K562 (cell line): ENCODE results near the gene RHBDL3. TPM values are rescaled to one million over a fixed set of nuclear protein-coding genes. Genes with fewer than 3 reads are reported as not detected.

Source experiments
- BDP1 ChIP-seq: IDR thresholded peaks from 3 replicates; pipeline ENCODE4 v1.6.1; 2011; ENCODE audit not compliant: insufficient read length, insufficient read depth
- CBFA2T2 ChIP-seq: fragments of 450-650 bp; conservative IDR thresholded peaks from 2 replicates; pipeline ENCODE4 v1.6.1; 2017; ENCODE audit warnings: mild to moderate bottlenecking
- DPF2 ChIP-seq: fragments of 450-650 bp; IDR thresholded peaks from 2 replicates; pipeline ENCODE4 v1.6.1; 2016
- EP300 ChIP-seq: IDR thresholded peaks from 2 replicates; pipeline ENCODE4 v1.6.1; 2012; ENCODE audit warnings: low read length, improper control_type of control experiment
- GABPB2 ChIP-seq: fragments of 250-450 bp; sonication (Bioruptor Pico); conservative IDR thresholded peaks from 2 replicates; pipeline ENCODE4 v1.5.1; 2021; ENCODE audit warnings: mild to moderate bottlenecking
- HLTF ChIP-seq: fragments of 450-650 bp; IDR thresholded peaks from 2 replicates; pipeline ENCODE4 v1.6.1; 2016
- JUND ChIP-seq, 2 experiments: IDR thresholded peaks; 2 replicates in 1 of 2; 3 replicates in 1 of 2; pipeline ENCODE4 v1.6.1; 2011; ENCODE audit warnings: borderline replicate concordance in 2 of 2, low read depth in 2 of 2, low read length in 2 of 2, improper control_type of control experiment in 1 of 2, missing biosample characterization in 1 of 2, missing genetic modification characterization in 1 of 2, missing genetic modification reagents in 1 of 2
- MTA3 ChIP-seq: fragments of 450-650 bp; formaldehyde crosslinking; IDR thresholded peaks from 2 replicates; pipeline ENCODE4 v1.6.1; 2017; ENCODE audit warnings: mild to moderate bottlenecking, borderline replicate concordance
- NFIC ChIP-seq: fragments of 450-650 bp; IDR thresholded peaks from 2 replicates; pipeline ENCODE4 v1.6.1; 2017; ENCODE audit warnings: mild to moderate bottlenecking, inconsistent platforms
- SMARCC2 ChIP-seq: fragments of 450-650 bp; IDR thresholded peaks from 2 replicates; pipeline ENCODE4 v1.6.1; 2017; ENCODE audit warnings: antibody characterized with exemption, moderate library complexity, mild to moderate bottlenecking, low read depth
- SRF ChIP-seq, 2 experiments: fragments of 250-450, 450-650 bp in 1 of 2; sonication (Bioruptor Pico) in 1 of 2; sonication (generic) in 1 of 2; formaldehyde crosslinking; IDR thresholded peaks; 2 replicates each; pipeline versions ENCODE4 v1.5.0 to v1.5.1; 2020 to 2022; ENCODE audit warnings: mild to moderate bottlenecking in 1 of 2, missing genetic modification reagents in 1 of 2
- TCF3 ChIP-seq: sonication (generic); formaldehyde crosslinking; IDR thresholded peaks from 2 replicates; pipeline ENCODE4 v1.4.0; 2020; ENCODE audit warnings: mild to moderate bottlenecking, missing genetic modification reagents
- ZNF316 ChIP-seq: fragments of 450-650 bp; IDR thresholded peaks from 2 replicates; pipeline ENCODE4 v1.6.1; 2016
- polyA plus RNA-seq, 8 experiments: library from polyadenylated mRNA; depleted of rRNA in 4 of 8; stranded (reverse) in 5 of 8; unstranded in 3 of 8; fragments of >200 nt; fragmentation: Nextera tagmentation in 2 of 8; fragmentation: Illumina TruSeq in 1 of 8; extraction: Ambion mirVana in 2 of 8; extraction: Trizol in 1 of 8; gene quantifications; 2 replicates each; pipeline versions ENCODE4 v1.2.1 to v1.2.3, GENCODE V29; 2011 to 2014; ENCODE audit warnings: inconsistent platforms in 1 of 8, missing spikeins in 1 of 8
- total RNA-seq, 7 experiments: library from RNA; depleted of rRNA in 6 of 7; stranded (reverse); fragments of >200 nt in 6 of 7; fragmentation: Illumina TruSeq in 2 of 7; extraction: Trizol in 2 of 7; gene quantifications; 2 replicates each; pipeline versions ENCODE4 v1.2.1 to v1.2.3, GENCODE V29; 2011 to 2021; ENCODE audit warnings: low replicate concordance in 1 of 7
- TF ChIP-seq, protein P1 (sequence below): sonication (generic); formaldehyde crosslinking; IDR thresholded peaks from 2 replicates; pipeline ENCODE4 v1.8.1; 2022; ENCODE audit warnings: missing genetic modification reagents
- TF ChIP-seq, protein P2 (sequence below): fragments of 450-650 bp; IDR thresholded peaks from 2 replicates; pipeline ENCODE4 v1.7.1; 2018; ENCODE audit warnings: mild to moderate bottlenecking, low read depth; ENCODE audit not compliant: partially characterized antibody
- TF ChIP-seq, protein P3 (sequence below): sonication (generic); formaldehyde crosslinking; IDR thresholded peaks from 2 replicates; pipeline ENCODE4 v1.8.0; 2023; ENCODE audit warnings: mild to moderate bottlenecking, missing genetic modification reagents
- TF ChIP-seq, protein P4 (sequence below): fragments of 200-400 bp; formaldehyde crosslinking; IDR thresholded peaks from 2 replicates; pipeline ENCODE4 v1.6.1; 2017; ENCODE audit warnings: mild to moderate bottlenecking, low read depth, low read length, moderate library complexity

RHBDL3 gene
- total and polyA plus RNA-seq, 9 of the 15 experiments (the other 6 are each of a cell fraction or from before 2014, with no cell fraction given), result 0.06 to 0.31 (median 0.09) TPM; not detected in 4

DNA sequence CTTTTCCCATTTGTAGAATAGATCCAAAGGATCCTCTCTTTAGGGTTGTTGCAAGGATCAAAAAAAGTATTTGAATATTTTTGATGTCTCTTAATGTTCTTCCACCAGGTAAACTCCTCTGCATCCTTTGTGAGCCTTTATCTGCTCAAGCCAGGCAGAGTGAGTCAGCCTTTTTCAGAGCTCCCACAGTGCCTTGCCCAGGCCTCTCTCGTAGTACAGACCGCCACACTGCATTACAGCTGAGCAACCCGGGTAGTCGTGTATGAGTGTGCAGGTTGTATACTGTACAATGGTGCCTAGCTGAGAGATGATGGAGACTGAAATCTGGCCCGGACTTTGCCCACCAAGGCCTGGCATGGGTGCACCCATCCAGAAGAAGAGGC lies 20.9 kb downstream of the RHBDL3 start (continued):
- TF ChIP-seq, protein P1, sequence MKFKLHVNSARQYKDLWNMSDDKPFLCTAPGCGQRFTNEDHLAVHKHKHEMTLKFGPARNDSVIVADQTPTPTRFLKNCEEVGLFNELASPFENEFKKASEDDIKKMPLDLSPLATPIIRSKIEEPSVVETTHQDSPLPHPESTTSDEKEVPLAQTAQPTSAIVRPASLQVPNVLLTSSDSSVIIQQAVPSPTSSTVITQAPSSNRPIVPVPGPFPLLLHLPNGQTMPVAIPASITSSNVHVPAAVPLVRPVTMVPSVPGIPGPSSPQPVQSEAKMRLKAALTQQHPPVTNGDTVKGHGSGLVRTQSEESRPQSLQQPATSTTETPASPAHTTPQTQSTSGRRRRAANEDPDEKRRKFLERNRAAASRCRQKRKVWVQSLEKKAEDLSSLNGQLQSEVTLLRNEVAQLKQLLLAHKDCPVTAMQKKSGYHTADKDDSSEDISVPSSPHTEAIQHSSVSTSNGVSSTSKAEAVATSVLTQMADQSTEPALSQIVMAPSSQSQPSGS (CRISPR knock-in tag), result no peak
- TF ChIP-seq EP300 (peak; percentile 83), SMARCC2 (peak; percentile 84), NFIC (peak; percentile 66), GABPB2 (no peak), ZNF316 (peak; percentile 96), SRF (CRISPR knock-in tag; IDR thresholded peaks at IDR 0.05) (no peak), CBFA2T2 (peak; percentile 75), DPF2 (peak; percentile 96), JUND (IDR thresholded peaks at IDR 0.05; ENCODE audit: borderline replicate concordance, low read depth, low read length) (peak; percentile 90), JUND (tag; IDR thresholded peaks at IDR 0.05; ENCODE audit: borderline replicate concordance, low read depth, low read length) (peak; percentile 80; the same call in 2 of the 3 replicates), TCF3 (CRISPR knock-in tag) (peak; percentile 87), BDP1 (no peak), HLTF (no peak), MTA3 (0 out of 2 replicates have a peak, but pooled peaks have one; percentile 42)
- TF ChIP-seq, protein P2, sequence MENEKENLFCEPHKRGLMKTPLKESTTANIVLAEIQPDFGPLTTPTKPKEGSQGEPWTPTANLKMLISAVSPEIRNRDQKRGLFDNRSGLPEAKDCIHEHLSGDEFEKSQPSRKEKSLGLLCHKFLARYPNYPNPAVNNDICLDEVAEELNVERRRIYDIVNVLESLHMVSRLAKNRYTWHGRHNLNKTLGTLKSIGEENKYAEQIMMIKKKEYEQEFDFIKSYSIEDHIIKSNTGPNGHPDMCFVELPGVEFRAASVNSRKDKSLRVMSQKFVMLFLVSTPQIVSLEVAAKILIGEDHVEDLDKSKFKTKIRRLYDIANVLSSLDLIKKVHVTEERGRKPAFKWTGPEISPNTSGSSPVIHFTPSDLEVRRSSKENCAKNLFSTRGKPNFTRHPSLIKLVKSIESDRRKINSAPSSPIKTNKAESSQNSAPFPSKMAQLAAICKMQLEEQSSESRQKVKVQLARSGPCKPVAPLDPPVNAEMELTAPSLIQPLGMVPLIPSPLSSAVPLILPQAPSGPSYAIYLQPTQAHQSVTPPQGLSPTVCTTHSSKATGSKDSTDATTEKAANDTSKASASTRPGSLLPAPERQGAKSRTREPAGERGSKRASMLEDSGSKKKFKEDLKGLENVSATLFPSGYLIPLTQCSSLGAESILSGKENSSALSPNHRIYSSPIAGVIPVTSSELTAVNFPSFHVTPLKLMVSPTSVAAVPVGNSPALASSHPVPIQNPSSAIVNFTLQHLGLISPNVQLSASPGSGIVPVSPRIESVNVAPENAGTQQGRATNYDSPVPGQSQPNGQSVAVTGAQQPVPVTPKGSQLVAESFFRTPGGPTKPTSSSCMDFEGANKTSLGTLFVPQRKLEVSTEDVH, result no peak
- TF ChIP-seq, protein P3, sequence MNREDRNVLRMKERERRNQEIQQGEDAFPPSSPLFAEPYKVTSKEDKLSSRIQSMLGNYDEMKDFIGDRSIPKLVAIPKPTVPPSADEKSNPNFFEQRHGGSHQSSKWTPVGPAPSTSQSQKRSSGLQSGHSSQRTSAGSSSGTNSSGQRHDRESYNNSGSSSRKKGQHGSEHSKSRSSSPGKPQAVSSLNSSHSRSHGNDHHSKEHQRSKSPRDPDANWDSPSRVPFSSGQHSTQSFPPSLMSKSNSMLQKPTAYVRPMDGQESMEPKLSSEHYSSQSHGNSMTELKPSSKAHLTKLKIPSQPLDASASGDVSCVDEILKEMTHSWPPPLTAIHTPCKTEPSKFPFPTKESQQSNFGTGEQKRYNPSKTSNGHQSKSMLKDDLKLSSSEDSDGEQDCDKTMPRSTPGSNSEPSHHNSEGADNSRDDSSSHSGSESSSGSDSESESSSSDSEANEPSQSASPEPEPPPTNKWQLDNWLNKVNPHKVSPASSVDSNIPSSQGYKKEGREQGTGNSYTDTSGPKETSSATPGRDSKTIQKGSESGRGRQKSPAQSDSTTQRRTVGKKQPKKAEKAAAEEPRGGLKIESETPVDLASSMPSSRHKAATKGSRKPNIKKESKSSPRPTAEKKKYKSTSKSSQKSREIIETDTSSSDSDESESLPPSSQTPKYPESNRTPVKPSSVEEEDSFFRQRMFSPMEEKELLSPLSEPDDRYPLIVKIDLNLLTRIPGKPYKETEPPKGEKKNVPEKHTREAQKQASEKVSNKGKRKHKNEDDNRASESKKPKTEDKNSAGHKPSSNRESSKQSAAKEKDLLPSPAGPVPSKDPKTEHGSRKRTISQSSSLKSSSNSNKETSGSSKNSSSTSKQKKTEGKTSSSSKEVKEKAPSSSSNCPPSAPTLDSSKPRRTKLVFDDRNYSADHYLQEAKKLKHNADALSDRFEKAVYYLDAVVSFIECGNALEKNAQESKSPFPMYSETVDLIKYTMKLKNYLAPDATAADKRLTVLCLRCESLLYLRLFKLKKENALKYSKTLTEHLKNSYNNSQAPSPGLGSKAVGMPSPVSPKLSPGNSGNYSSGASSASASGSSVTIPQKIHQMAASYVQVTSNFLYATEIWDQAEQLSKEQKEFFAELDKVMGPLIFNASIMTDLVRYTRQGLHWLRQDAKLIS (CRISPR knock-in tag), result no peak
- TF ChIP-seq, protein P4, sequence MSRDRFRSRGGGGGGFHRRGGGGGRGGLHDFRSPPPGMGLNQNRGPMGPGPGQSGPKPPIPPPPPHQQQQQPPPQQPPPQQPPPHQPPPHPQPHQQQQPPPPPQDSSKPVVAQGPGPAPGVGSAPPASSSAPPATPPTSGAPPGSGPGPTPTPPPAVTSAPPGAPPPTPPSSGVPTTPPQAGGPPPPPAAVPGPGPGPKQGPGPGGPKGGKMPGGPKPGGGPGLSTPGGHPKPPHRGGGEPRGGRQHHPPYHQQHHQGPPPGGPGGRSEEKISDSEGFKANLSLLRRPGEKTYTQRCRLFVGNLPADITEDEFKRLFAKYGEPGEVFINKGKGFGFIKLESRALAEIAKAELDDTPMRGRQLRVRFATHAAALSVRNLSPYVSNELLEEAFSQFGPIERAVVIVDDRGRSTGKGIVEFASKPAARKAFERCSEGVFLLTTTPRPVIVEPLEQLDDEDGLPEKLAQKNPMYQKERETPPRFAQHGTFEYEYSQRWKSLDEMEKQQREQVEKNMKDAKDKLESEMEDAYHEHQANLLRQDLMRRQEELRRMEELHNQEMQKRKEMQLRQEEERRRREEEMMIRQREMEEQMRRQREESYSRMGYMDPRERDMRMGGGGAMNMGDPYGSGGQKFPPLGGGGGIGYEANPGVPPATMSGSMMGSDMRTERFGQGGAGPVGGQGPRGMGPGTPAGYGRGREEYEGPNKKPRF, result no peak
